Mucosa of stomach (tissue), 1 donor: ENCODE data around the gene TBCK.

ENCODE experiments used
- H3K27me3 ChIP-seq: one replicate; pipeline ENCODE4 v1.7.0; 2013; ENCODE audit warnings: mild to moderate bottlenecking, low read length; ENCODE audit not compliant: control insufficient read depth, insufficient read depth
- H3K36me3 ChIP-seq: one replicate; pipeline ENCODE4 v1.7.0; 2013; ENCODE audit warnings: low read length; ENCODE audit not compliant: control insufficient read depth, insufficient read depth
- H3K4me1 ChIP-seq: one replicate; pipeline ENCODE4 v1.7.0; 2013; ENCODE audit warnings: mild to moderate bottlenecking, low read length; ENCODE audit not compliant: control insufficient read depth, insufficient read depth
- H3K4me3 ChIP-seq: one replicate; pipeline ENCODE4 v1.7.0; 2013; ENCODE audit warnings: low read length
- H3K9ac ChIP-seq: one replicate; pipeline ENCODE4 v1.7.0; 2013; ENCODE audit warnings: mild to moderate bottlenecking, low read length, moderate library complexity
- H3K9me3 ChIP-seq: one replicate; pipeline ENCODE4 v1.7.0; 2013; ENCODE audit warnings: mild to moderate bottlenecking, low read length, moderate library complexity; ENCODE audit not compliant: control insufficient read depth
- donor health status: Pancreatic carcinoma.

Gene TBCK

GRCh38 chr4:106186201-106186600 is 129.8 kb downstream of the TBCK start:
- no peaks in the 10 kb centered on the region for H3K36me3 ChIP-seq
- no peaks in the 10 kb centered on the region for H3K9me3 ChIP-seq
- no peak overlapping the region for H3K9ac ChIP-seq
- no peaks in the 10 kb centered on the region for H3K4me1 ChIP-seq
- no peaks in the 10 kb centered on the region for H3K27me3 ChIP-seq
- no peak overlapping the region for H3K4me3 ChIP-seq

- Histone ChIP-seq H3K9ac (no peak overlapping the region), H3K9me3 (no peaks in the 10 kb centered on the region), H3K27me3 (no peaks in the 10 kb centered on the region), H3K4me3 (no peak overlapping the region), H3K36me3 (no peaks in the 10 kb centered on the region), H3K4me1 (no peaks in the 10 kb centered on the region)
Observed at GRCh38 chr4:106183551-106183950, 132.5 kb downstream of the TBCK start.

- Histone ChIP-seq H3K4me1 (no peaks in the 10 kb centered on the region), H3K27me3 (no peaks in the 10 kb centered on the region), H3K4me3 (no peak overlapping the region), H3K9ac (no peak overlapping the region), H3K36me3 (no peaks in the 10 kb centered on the region), H3K9me3 (no peaks in the 10 kb centered on the region)
Observed at GRCh38 chr4:106172861-106173260, 143.1 kb downstream of the TBCK start.

GRCh38 chr4:106165351-106166010 is 150.5 kb downstream of the TBCK start:
- Histone ChIP-seq H3K9ac (no peak overlapping the region), H3K27me3 (no peaks in the 10 kb centered on the region), H3K9me3 (no peaks in the 10 kb centered on the region), H3K36me3 (no peaks in the 10 kb centered on the region), H3K4me1 (no peaks in the 10 kb centered on the region), H3K4me3 (no peak overlapping the region)

GRCh38 chr4:106162278-106162677 is 153.7 kb downstream of the TBCK start:
- H3K9ac ChIP-seq = no peak overlapping the region
- no peaks in the 10 kb centered on the region for H3K9me3 ChIP-seq
- H3K4me1 ChIP-seq = no peaks in the 10 kb centered on the region
- H3K36me3 ChIP-seq = no peaks in the 10 kb centered on the region
- H3K4me3 ChIP-seq = no peak overlapping the region
- no peaks in the 10 kb centered on the region for H3K27me3 ChIP-seq

- no peaks in the 10 kb centered on the region for H3K36me3 ChIP-seq
- H3K4me1 ChIP-seq = no peaks in the 10 kb centered on the region
- H3K9me3 ChIP-seq = no peaks in the 10 kb centered on the region
- H3K27me3 ChIP-seq = no peaks in the 10 kb centered on the region
- H3K9ac ChIP-seq = no peak overlapping the region
- H3K4me3 ChIP-seq = no peak overlapping the region
Observed at GRCh38 chr4:106160560-106160959, 155.4 kb downstream of the TBCK start.

- Histone ChIP-seq H3K4me1 (no peaks in the 10 kb centered on the region), H3K36me3 (no peaks in the 10 kb centered on the region), H3K9me3 (no peaks in the 10 kb centered on the region), H3K4me3 (no peak overlapping the region), H3K9ac (no peak overlapping the region), H3K27me3 (no peaks in the 10 kb centered on the region)
Observed at GRCh38 chr4:106149911-106150310, 166.1 kb downstream of the TBCK start.

GRCh38 chr4:106149026-106149425 is 167.0 kb downstream of the TBCK start:
- Histone ChIP-seq H3K9me3 (no peaks in the 10 kb centered on the region), H3K36me3 (no peaks in the 10 kb centered on the region), H3K27me3 (no peaks in the 10 kb centered on the region), H3K4me3 (no peak overlapping the region), H3K4me1 (no peaks in the 10 kb centered on the region), H3K9ac (no peak overlapping the region)

- Histone ChIP-seq H3K9me3 (no peaks in the 10 kb centered on the region), H3K27me3 (no peaks in the 10 kb centered on the region), H3K4me3 (no peak overlapping the region), H3K9ac (no peak overlapping the region), H3K36me3 (no peaks in the 10 kb centered on the region), H3K4me1 (no peaks in the 10 kb centered on the region)
Observed at GRCh38 chr4:106142616-106143127, 173.3 kb downstream of the TBCK start.

- no peak overlapping the region for H3K9ac ChIP-seq
- no peaks in the 10 kb centered on the region for H3K36me3 ChIP-seq
- no peaks in the 10 kb centered on the region for H3K9me3 ChIP-seq
- no peaks in the 10 kb centered on the region for H3K4me1 ChIP-seq
- no peak overlapping the region for H3K4me3 ChIP-seq
- H3K27me3 ChIP-seq = no peaks in the 10 kb centered on the region
Observed at GRCh38 chr4:106140601-106141000, 175.4 kb downstream of the TBCK start.

- Histone ChIP-seq H3K4me3 (no peak overlapping the region), H3K27me3 (no peaks in the 10 kb centered on the region), H3K36me3 (no peaks in the 10 kb centered on the region), H3K9me3 (no peaks in the 10 kb centered on the region), H3K9ac (no peak overlapping the region), H3K4me1 (no peaks in the 10 kb centered on the region)
Observed at GRCh38 chr4:106136777-106137331, 179.2 kb downstream of the TBCK start.

- Histone ChIP-seq H3K4me1 (no peaks in the 10 kb centered on the region), H3K27me3 (no peaks in the 10 kb centered on the region), H3K4me3 (no peak overlapping the region), H3K9me3 (no peaks in the 10 kb centered on the region), H3K9ac (no peak overlapping the region), H3K36me3 (no peaks in the 10 kb centered on the region)
Observed at GRCh38 chr4:106132045-106132444, 184.0 kb downstream of the TBCK start.
